ENCODE measurements around the gene NCBP3.
"Not testable (repeated sequence)": the region's sequence is repeated elsewhere in the genome, so short reads cannot be mapped to it uniquely, and the experiment has no call there.

The NCBP3 gene

GRCh38 chr17:3788200-3788599, 57.8 kb downstream of the NCBP3 start:
- DNase-seq (ENCODE audit: low read depth in 2 of 2), result no peak

GRCh38 chr17:3785323-3785722, 60.7 kb downstream of the NCBP3 start:
- not testable (repeated sequence) for DNase-seq (ENCODE audit: low read depth in 2 of 2)

- no peak for DNase-seq (ENCODE audit: low read depth in 2 of 2)
Measured at GRCh38 chr17:3782751-3783150, 63.3 kb downstream of the NCBP3 start.

- no peak for DNase-seq (ENCODE audit: low read depth in 2 of 2)
Measured at GRCh38 chr17:3780986-3781385, 65.1 kb downstream of the NCBP3 start.

GRCh38 chr17:3777366-3778120, 68.5 kb downstream of the NCBP3 start:
- no peak for DNase-seq (ENCODE audit: low read depth in 2 of 2)

GRCh38 chr17:3773966-3774365, 72.1 kb downstream of the NCBP3 start:
- no peak for DNase-seq (ENCODE audit: low read depth in 2 of 2)

- DNase-seq (ENCODE audit: low read depth in 2 of 2), result no peak
Measured at GRCh38 chr17:3773511-3773910, 72.5 kb downstream of the NCBP3 start.

GRCh38 chr17:3772764-3773163, 73.3 kb downstream of the NCBP3 start:
- DNase-seq (ENCODE audit: low read depth in 2 of 2), result no peak

GRCh38 chr17:3771140-3771539, 74.9 kb downstream of the NCBP3 start:
- no peak for DNase-seq (ENCODE audit: low read depth in 2 of 2)

GRCh38 chr17:3770466-3770865, 75.6 kb downstream of the NCBP3 start:
- DNase-seq (ENCODE audit: low read depth in 2 of 2), result peak in 1 of 2 donors; percentile 48

GRCh38 chr17:3768769-3769168, 77.3 kb downstream of the NCBP3 start:
- DNase-seq (ENCODE audit: low read depth in 2 of 2), result no peak

- DNase-seq (ENCODE audit: low read depth in 2 of 2), result no peak
Measured at GRCh38 chr17:3768341-3768740, 77.7 kb downstream of the NCBP3 start.

- no peak for DNase-seq (ENCODE audit: low read depth in 2 of 2)
Measured at GRCh38 chr17:3766779-3767178, 79.3 kb downstream of the NCBP3 start.

- DNase-seq (ENCODE audit: low read depth in 2 of 2), result no peak
Measured at GRCh38 chr17:3765981-3766380, 80.1 kb downstream of the NCBP3 start.

- DNase-seq (ENCODE audit: low read depth in 2 of 2), result no peak
Measured at GRCh38 chr17:3763777-3764170, 82.3 kb downstream of the NCBP3 start.

GRCh38 chr17:3762922-3763776, 82.9 kb downstream of the NCBP3 start:
- DNase-seq (ENCODE audit: low read depth in 2 of 2), result peak; percentile 41 to 53

GRCh38 chr17:3761918-3762380, 84.1 kb downstream of the NCBP3 start:
- no peak for DNase-seq (ENCODE audit: low read depth in 2 of 2)

- no peak for DNase-seq (ENCODE audit: low read depth in 2 of 2)
Measured at GRCh38 chr17:3761036-3761917, 84.8 kb downstream of the NCBP3 start.

GRCh38 chr17:3759597-3760216, 86.3 kb downstream of the NCBP3 start:
- DNase-seq (ENCODE audit: low read depth in 2 of 2), result no peak

GRCh38 chr17:3755335-3756030, 90.6 kb downstream of the NCBP3 start:
- no peak for DNase-seq (ENCODE audit: low read depth in 2 of 2)

Measured in stimulated activated CD8-positive, alpha-beta memory T cell treated with anti-CD3 and anti-CD28 coated beads, Interleukin-15, amount 100 ng/mL, for 48 hours (primary cell).